Measurements from ENCODE around the gene P3H1. TPM values are rescaled to one million over a fixed set of nuclear protein-coding genes. Genes with fewer than 3 reads are reported as not detected.

Gene P3H1
- total and polyA plus RNA-seq, 7 donors = 1.8 to 23.3 (median 17.9) TPM

DNA sequence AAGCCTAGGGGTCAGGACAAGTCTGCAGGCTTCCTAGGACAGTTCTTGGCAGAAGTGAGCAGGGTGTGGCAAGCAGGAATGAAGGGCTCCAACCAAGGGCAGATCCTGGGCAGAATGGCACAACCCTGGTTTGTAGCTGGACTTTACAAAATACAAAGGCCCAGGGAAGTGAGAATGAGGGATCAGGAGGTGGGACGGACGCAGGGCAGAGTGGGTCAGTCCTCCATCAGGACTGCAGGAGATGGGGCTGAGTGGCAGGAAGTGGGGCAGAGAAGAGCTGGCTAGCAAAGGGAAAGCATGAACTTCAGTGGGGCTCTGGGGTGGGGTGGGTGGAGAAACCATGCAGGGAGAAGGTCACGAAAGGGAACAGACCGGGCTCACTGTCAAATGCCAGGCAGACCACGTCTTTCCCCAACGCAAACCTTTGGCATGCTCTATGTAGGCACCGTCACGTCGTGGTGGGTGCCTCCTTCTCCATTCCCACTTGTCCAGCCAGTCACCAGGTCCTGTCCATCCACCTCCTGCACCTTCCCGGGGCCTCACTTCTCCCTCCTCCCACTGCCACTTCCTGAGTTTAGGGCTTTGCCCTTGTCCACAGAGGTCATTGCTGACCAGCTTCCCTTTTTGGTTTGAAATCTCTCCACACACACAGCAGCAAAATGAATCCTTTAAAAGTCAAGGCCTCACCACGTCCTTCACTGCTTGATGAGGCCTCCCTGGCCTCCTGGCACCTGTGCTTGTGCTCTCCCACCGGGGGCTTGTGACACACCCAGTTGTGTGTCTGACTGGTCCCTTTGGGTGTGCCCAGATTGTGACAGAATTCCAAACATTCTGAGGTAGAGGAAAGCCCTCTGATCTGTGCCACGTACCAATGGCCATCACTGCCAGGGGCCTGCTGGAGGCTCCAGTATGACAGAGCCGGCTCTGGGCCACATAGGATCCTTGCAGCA, 18.1 kb downstream of the P3H1 start:
- Histone ChIP-seq H3K9me3 (no peaks in the 10 kb centered on the region), H3K36me3 (peaks cover 11 to 74% (median 42%) of the 10 kb centered on the region in 4 donors), H3K27me3 (no peaks in the 10 kb centered on the region), H3K4me3 (no peak overlapping the region), H3K27ac (no peak overlapping the region), H3K4me1 (no peaks in the 10 kb centered on the region)
- TF ChIP-seq, protein P1, sequence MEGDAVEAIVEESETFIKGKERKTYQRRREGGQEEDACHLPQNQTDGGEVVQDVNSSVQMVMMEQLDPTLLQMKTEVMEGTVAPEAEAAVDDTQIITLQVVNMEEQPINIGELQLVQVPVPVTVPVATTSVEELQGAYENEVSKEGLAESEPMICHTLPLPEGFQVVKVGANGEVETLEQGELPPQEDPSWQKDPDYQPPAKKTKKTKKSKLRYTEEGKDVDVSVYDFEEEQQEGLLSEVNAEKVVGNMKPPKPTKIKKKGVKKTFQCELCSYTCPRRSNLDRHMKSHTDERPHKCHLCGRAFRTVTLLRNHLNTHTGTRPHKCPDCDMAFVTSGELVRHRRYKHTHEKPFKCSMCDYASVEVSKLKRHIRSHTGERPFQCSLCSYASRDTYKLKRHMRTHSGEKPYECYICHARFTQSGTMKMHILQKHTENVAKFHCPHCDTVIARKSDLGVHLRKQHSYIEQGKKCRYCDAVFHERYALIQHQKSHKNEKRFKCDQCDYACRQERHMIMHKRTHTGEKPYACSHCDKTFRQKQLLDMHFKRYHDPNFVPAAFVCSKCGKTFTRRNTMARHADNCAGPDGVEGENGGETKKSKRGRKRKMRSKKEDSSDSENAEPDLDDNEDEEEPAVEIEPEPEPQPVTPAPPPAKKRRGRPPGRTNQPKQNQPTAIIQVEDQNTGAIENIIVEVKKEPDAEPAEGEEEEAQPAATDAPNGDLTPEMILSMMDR (IDR thresholded peaks at IDR 0.05) = no peak
- TF ChIP-seq EP300 (IDR thresholded peaks at IDR 0.05) (no peak), POLR2A (IDR thresholded peaks at IDR 0.05) (no peak), POLR2AphosphoS5 (IDR thresholded peaks at IDR 0.05) (no peak)
- 87 to 88% methylated on average over 14 of the region's 14 CpGs for WGBS, 2 donors
- intact Hi-C loops (cut with DNase I) = loop anchor here (10.0 kb wide), 1 partner anchor 174 kb away; no protein-coding TSS in a partner anchor
- DNase-seq = no peak

DNA sequence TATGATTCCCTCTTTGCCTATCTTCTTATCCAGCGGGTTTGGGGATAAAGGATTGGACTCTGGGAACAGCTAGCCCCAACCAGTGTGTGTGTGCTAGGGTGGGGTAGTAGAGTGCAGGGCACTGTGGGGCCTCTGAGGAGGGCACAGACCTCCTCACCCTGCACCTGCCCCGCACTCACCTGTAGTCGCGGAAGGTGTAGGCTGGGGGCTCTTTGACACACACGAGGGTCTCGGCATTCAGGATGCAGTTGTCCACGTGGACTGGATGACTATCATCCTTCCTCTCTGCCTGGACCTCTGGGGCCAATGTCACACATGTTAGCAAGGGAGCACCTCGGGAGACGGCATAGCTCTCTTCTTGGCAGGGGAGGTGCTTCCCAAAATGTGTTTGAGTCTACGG, 18.8 kb downstream of the P3H1 start:
- WGBS, 2 donors = 89 to 92% methylated on average over 10 of the region's 10 CpGs
- H3K27ac ChIP-seq = no peak overlapping the region

DNA sequence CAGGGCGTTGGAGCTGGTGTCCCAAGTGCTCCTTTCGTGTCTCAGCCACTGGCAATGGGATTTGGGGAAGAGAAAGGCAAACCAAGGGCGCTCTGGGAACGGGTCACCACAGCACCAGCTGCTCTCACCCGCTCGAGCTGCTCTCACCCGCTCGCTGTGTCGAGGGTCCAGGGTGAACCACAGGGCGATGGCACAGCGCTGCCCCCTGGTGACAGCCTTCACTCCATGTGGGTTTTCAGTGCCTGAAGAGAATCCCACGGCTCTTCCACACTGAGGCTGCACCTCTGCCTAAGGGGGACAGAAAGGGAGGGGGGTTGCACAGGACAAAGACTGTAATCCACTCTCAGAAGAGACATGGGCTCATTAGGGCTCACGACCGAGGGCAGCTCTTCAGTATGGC, 19.7 kb downstream of the P3H1 start:
- Histone ChIP-seq H3K4me3 (no peak overlapping the region), H3K27me3 (no peaks in the 10 kb centered on the region), H3K36me3 (peaks cover 5 to 58% (median 32%) of the 10 kb centered on the region in 4 donors), H3K9me3 (no peaks in the 10 kb centered on the region), H3K27ac (no peak overlapping the region), H3K4me1 (no peaks in the 10 kb centered on the region)
- 31 to 48% methylated on average over 14 of the region's 14 CpGs for WGBS, 2 donors
- DNase-seq = no peak
- intact Hi-C loops (cut with DNase I) = loop anchor here (10.0 kb wide), 1 partner anchor 172 kb away; no protein-coding TSS in a partner anchor
- TF ChIP-seq, protein P1 (IDR thresholded peaks at IDR 0.05) = peak; percentile 16 to 54 (median 40)
- TF ChIP-seq POLR2AphosphoS5 (IDR thresholded peaks at IDR 0.05) (no peak), POLR2A (IDR thresholded peaks at IDR 0.05) (no peak), EP300 (IDR thresholded peaks at IDR 0.05) (no peak)

More for the DNA sequence above, 18.8 kb downstream of the P3H1 start:
- Histone ChIP-seq H3K4me1 (no peaks in the 10 kb centered on the region), H3K4me3 (no peak overlapping the region), H3K36me3 (peaks cover 11 to 67% (median 37%) of the 10 kb centered on the region in 4 donors), H3K27me3 (no peaks in the 10 kb centered on the region), H3K9me3 (no peaks in the 10 kb centered on the region)
- no peak for TF ChIP-seq EP300 (IDR thresholded peaks at IDR 0.05)
- TF ChIP-seq POLR2A (IDR thresholded peaks at IDR 0.05) = no peak
- TF ChIP-seq, protein P1 (IDR thresholded peaks at IDR 0.05) = no peak
- TF ChIP-seq POLR2AphosphoS5 (IDR thresholded peaks at IDR 0.05) = no peak
- intact Hi-C loops (cut with DNase I) = loop anchor here (10.0 kb wide), 1 partner anchor 173 kb away; no protein-coding TSS in a partner anchor
- no peak for DNase-seq

DNA sequence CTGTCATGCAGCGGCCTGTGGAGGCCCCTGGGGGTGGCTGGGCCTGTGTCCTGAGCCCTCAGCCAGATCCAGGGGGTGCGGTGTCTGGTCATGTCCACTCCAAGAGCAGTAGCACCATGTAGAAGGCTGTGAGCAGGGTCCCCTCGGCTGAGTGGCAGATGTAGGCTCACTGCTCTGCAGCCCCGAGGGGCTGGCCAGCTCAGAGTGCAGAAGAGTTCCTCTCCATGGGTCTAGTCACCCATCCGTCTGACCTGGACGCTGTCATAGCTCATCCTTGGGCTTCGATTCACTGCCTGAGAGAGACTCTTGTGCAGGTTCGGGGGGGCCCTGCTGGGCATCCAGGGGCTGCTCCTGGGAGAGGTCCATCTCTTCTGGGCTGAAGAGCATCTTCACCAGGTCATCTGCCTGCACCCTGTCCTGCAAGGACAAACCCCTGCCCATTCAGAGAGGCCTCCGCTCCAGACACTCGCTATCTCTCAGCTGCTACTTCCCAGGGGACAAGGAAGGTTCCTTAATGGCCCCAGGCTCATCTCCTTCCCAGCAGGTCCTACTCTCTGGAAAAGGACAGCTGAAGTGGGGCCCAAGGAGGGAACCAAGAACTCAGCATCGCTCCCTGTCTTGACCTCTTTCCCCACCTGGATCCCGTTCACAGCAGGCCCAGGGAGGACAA, 20.3 kb downstream of the P3H1 start:
- H3K27ac ChIP-seq = no peak overlapping the region
- H3K9me3 ChIP-seq = no peaks in the 10 kb centered on the region
- H3K4me3 ChIP-seq = no peak overlapping the region
- no peak for DNase-seq
- TF ChIP-seq EP300 (IDR thresholded peaks at IDR 0.05) = no peak
- TF ChIP-seq, protein P1 (IDR thresholded peaks at IDR 0.05) = no peak
- no peak for TF ChIP-seq POLR2AphosphoS5 (IDR thresholded peaks at IDR 0.05)
- TF ChIP-seq POLR2A (IDR thresholded peaks at IDR 0.05) = no peak
- peaks cover 0 to 52% (median 26%) of the 10 kb centered on the region in 4 donors for H3K36me3 ChIP-seq
- intact Hi-C loops (cut with DNase I) = loop anchor here (10.0 kb wide), 1 partner anchor 172 kb away; no protein-coding TSS in a partner anchor
- 92 to 95% methylated on average over 12 of the region's 12 CpGs for WGBS, 2 donors
- no peaks in the 10 kb centered on the region for H3K27me3 ChIP-seq
- H3K4me1 ChIP-seq = no peaks in the 10 kb centered on the region
